ENCODE results near the gene NAA10.
A peak's percentile ranks its signal among the peaks of the same experiment; 100 is the strongest.

NAA10 gene

GRCh38 chrX:153930011-153930910 lies 4.6 kb downstream of the NAA10 start:
- no peak overlapping the region for H3K9ac ChIP-seq
- H2AFZ ChIP-seq = no peak overlapping the region
- H3K9me3 ChIP-seq (ENCODE audit: control insufficient read depth, low read length) = no peaks in the 10 kb centered on the region
- H3K4me2 ChIP-seq (ENCODE audit: low read length) = no peak overlapping the region
- no peaks in the 10 kb centered on the region for H3K79me2 ChIP-seq
- no peaks in the 10 kb centered on the region for H3K36me3 ChIP-seq (ENCODE audit: control insufficient read depth, insufficient read depth, low read length)
- H3K27me3 ChIP-seq (ENCODE audit: control insufficient read depth, insufficient read depth, low read length) = no peaks in the 10 kb centered on the region
- no peak overlapping the region for H3K27ac ChIP-seq
- H3K4me1 ChIP-seq = peaks cover 12% of the 10 kb centered on the region
- no peak overlapping the region for H3K4me3 ChIP-seq (ENCODE audit: low read depth, low read length)
- no peak for TF ChIP-seq CTCF (IDR thresholded peaks at IDR 0.05)

- H2AFZ ChIP-seq = no peak overlapping the region
- H3K9me3 ChIP-seq (ENCODE audit: control insufficient read depth, low read length) = no peaks in the 10 kb centered on the region
- H3K27me3 ChIP-seq (ENCODE audit: control insufficient read depth, insufficient read depth, low read length) = no peaks in the 10 kb centered on the region
- H3K4me3 ChIP-seq (ENCODE audit: low read depth, low read length) = no peak overlapping the region
- peak overlapping the region; percentile 11 for H3K27ac ChIP-seq
- no peak for TF ChIP-seq CTCF (IDR thresholded peaks at IDR 0.05)
- H3K4me1 ChIP-seq = peaks cover 12% of the 10 kb centered on the region
- no peak overlapping the region for H3K9ac ChIP-seq
- H3K79me2 ChIP-seq = no peaks in the 10 kb centered on the region
- H3K4me2 ChIP-seq (ENCODE audit: low read length) = no peak overlapping the region
- H3K36me3 ChIP-seq (ENCODE audit: control insufficient read depth, insufficient read depth, low read length) = no peaks in the 10 kb centered on the region
Measured at GRCh38 chrX:153929576-153929975, 5.3 kb downstream of the NAA10 start.

GRCh38 chrX:153928846-153929245 lies 6.0 kb downstream of the NAA10 start:
- no peak overlapping the region for H3K27ac ChIP-seq

GRCh38 chrX:153927922-153928760 lies 6.7 kb downstream of the NAA10 start:
- no peak overlapping the region for H3K9ac ChIP-seq
- H3K36me3 ChIP-seq (ENCODE audit: control insufficient read depth, insufficient read depth, low read length) = no peaks in the 10 kb centered on the region
- peaks cover 13% of the 10 kb centered on the region for H3K4me1 ChIP-seq
- H3K27me3 ChIP-seq (ENCODE audit: control insufficient read depth, insufficient read depth, low read length) = no peaks in the 10 kb centered on the region
- peak overlapping the region; percentile 79 for H3K4me2 ChIP-seq (ENCODE audit: low read length)
- no peaks in the 10 kb centered on the region for H3K79me2 ChIP-seq
- TF ChIP-seq CTCF (IDR thresholded peaks at IDR 0.05) = peak; percentile 28
- H3K9me3 ChIP-seq (ENCODE audit: control insufficient read depth, low read length) = no peaks in the 10 kb centered on the region
- peak overlapping the region; percentile 99 for H3K27ac ChIP-seq
- H2AFZ ChIP-seq = peak overlapping the region; percentile 74
- H3K4me3 ChIP-seq (ENCODE audit: low read depth, low read length) = peak overlapping the region; percentile 73

More at GRCh38 chrX:153928846-153929245, 6.0 kb downstream of the NAA10 start:
- Histone ChIP-seq H3K9ac (no peak overlapping the region), H2AFZ (no peak overlapping the region), H3K4me1 (peaks cover 12% of the 10 kb centered on the region), H3K4me2 (ENCODE audit: low read length) (no peak overlapping the region), H3K9me3 (ENCODE audit: control insufficient read depth, low read length) (no peaks in the 10 kb centered on the region), H3K79me2 (no peaks in the 10 kb centered on the region), H3K27me3 (ENCODE audit: control insufficient read depth, insufficient read depth, low read length) (no peaks in the 10 kb centered on the region), H3K36me3 (ENCODE audit: control insufficient read depth, insufficient read depth, low read length) (no peaks in the 10 kb centered on the region), H3K4me3 (ENCODE audit: low read depth, low read length) (no peak overlapping the region)
- no peak for TF ChIP-seq CTCF (IDR thresholded peaks at IDR 0.05)

All from parathyroid adenoma (tissue), 2 donors.